Renal pelvis (tissue), 12 donors: Measurements from ENCODE around the gene REG1A. TPM values are rescaled to one million over a fixed set of nuclear protein-coding genes. Genes with fewer than 3 reads are reported as not detected.

Source experiments
- DNase-seq: peaks from one replicate; pipeline ENCODE4 v3.0.0-alpha.2; 2013
- long read RNA-seq, 16 experiments: transcript quantifications; one replicate each; lab custom pipeline, GENCODE V29; 2026
- polyA plus RNA-seq, 3 donors: library from polyadenylated mRNA; unstranded; fragments of 120-200 nt; gene quantifications; one replicate each; pipeline ENCODE4 v1.2.1, GENCODE V29; 2013; ENCODE audit not compliant: insufficient read length in 3 of 3

REG1A gene
- polyA plus RNA-seq: not detected
- long read RNA-seq, donor 1: 0 reads
- long read RNA-seq, donor 2: 0 reads
- long read RNA-seq, donor 3: 0 reads
- long read RNA-seq, donor 4: 0 reads
- long read RNA-seq, donor 5: 0 reads
- long read RNA-seq, donor 6: 0 reads
- long read RNA-seq, donor 7: 0 reads
- long read RNA-seq, donor 8: 0 reads
- long read RNA-seq, donor 9: 0 reads
- long read RNA-seq, donor 10: 0 reads
- long read RNA-seq, donor 11: 0 reads
- long read RNA-seq, donor 12: 0 reads
- long read RNA-seq, donor 13: 0 reads
- long read RNA-seq, donor 14: 0 reads
- long read RNA-seq, donor 15: 0 reads
- long read RNA-seq, donor 16: 0 reads

GRCh38 chr2:79120194-79120713, at the start of gene REG1A:
TSS of gene REG1A (plus strand) at chr2:79120488. CDS start at chr2:79120862, 374 bp downstream.
- DNase-seq: no peak

DNA sequence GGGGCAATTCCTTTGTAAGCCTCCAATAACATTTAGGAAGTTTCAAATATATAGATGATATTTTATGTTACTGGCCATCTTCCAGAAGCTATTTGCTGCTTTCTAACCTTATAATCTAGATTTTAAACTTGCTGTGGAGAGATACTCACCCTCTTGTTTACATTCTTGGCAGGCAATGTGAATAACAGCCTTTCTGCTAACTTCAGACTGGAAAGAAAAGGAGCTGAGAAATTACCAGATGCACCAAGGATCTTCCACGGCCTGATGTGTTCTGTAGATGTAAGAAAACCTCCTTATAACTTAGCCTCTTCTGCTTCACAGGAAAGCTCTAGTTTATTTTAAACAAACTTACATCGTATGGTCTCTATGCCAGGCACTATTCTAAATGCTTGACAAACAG, 49.2 kb upstream of the REG1A start:
- DNase-seq: no peak

DNA sequence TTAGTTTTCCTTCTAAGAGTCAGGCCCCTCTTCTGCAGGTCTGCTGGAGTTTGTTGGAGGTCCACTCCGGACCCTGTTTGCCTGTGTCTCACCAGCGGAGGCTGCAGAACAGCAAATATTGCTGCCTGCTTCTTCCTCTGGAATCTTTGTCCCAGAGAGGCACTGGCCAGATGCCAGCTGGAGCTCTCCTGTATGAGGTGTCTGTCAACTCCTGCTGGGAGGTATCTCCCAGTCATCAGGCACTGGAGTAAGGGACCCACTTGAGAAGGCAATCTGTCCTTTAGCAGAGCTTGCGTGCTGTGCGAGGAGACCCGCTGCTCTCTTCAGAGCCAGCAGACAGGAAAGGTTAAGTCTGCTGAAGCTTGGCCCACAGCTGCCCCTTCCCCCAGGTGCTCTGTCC, 37.3 kb upstream of the REG1A start:
- no peak for DNase-seq

DNA sequence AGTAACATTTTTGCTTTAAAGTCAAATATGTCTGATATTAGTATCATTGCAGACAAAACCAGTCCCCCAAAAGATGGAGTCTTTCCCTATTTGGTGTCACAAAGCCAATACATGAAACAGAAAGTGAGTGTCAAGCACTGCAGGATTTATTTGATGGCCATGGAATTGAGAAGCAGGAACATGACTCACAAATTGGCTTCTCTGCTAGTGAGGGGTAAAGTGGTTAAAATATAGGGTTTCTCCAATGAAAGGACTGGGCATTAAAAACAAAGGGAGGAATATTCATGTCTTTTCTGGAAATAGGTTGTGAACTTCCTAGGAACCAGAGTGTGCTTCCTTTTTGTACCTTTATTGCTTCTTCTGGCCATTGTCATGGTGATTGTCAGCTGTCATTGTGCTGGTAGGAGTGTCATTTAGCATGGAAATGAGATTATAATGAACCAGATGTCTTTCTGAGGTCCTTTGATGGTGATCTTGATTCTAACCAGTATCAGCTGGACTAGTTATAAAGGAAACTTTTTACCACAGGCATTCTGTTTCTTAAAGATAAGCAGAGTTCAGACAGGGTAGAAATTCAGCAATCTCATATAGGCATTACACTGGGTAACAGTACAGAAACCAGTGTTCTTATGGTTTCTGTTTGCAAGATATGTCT, 36.6 kb upstream of the REG1A start:
- DNase-seq: no peak

- no peak for DNase-seq
Observed at GRCh38 chr2:79084495-79085135, 35.7 kb upstream of the REG1A start.

DNA sequence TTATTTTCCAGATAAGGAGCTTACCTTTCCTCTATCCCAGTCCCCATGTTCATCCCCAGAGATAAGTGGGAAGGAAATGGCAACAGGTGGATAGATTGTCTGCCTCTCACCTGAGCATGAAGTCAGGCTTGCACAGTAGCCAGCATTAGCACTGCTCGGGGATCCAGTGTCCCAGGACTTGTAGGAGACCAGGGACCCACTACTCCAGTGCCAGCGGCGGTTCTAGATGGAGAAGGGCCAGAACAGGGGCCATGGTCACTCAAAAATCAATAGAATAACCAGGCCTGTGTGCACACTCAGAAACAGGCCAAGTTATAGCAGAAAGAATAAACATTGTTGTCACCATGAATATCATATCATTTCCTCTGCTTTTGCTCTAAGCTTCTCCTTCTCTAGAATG, 34.9 kb upstream of the REG1A start:
- DNase-seq: no peak

- no peak for DNase-seq
Observed at GRCh38 chr2:79086255-79086654, 34.0 kb upstream of the REG1A start.

DNA sequence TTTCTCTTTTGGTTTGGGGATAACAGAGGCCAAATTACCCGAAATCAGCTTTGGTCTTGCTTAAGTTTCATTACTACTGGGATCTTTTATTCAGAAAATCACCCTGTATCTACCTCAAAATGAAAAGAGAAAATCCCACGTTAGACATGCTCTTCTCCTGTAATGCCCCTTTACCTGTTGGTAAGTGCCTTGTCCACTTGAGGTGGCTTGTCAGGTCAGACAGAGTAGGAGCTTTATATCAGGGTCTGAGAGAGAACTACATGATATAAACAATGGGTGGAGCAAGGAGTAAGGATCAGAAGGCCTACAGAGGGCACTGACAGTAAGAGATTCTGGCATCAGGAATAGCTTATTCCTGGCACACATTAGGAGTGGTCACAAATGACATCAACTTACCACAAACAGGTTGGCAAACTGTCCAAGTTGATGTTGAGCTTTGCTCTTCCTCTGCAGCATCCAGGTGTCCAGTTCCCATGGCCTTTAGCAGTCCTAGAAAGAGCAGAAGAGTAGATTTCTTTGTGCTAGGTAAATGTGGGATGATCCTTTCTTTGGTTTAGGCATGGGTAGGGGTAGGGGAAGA, 32.4 kb upstream of the REG1A start, which contains the start of gene REG1B:
Gene REG1B, minus strand, starts transcription at position 209 of the 580 bp plus-strand sequence. CDS start 381 bp downstream, outside the sequence.
- DNase-seq: no peak

DNA sequence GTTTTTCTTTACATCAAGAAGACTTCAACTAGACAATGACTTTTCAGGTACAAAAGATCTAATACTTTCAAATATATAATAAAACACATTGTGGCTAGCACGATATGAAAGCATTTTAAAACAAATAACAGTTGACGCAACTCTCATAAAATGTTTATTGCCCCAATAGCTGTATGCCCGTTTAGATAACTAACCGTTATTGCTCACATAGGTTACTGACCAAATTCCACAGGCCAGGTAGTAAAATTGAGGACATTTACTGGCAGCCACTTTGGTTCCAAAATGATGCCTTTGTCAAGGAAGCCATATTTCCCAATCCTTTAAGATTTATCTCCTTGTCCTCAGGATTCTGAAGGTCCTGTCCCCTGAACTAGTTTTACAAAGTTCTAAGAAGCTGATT, 29.6 kb upstream of the REG1A start:
- DNase-seq: no peak

- no peak for DNase-seq
Observed at GRCh38 chr2:79097843-79098242, 22.4 kb upstream of the REG1A start.

GRCh38 chr2:79099140-79099686, 21.1 kb upstream of the REG1A start:
- DNase-seq: no peak

- no peak for DNase-seq
Observed at GRCh38 chr2:79100285-79100684, 20.0 kb upstream of the REG1A start.

GRCh38 chr2:79101024-79101423, 19.3 kb upstream of the REG1A start:
- no peak for DNase-seq

- no peak for DNase-seq
Observed at GRCh38 chr2:79103214-79103613, 17.1 kb upstream of the REG1A start.

GRCh38 chr2:79105259-79105658, 15.0 kb upstream of the REG1A start:
- DNase-seq: no peak

DNA sequence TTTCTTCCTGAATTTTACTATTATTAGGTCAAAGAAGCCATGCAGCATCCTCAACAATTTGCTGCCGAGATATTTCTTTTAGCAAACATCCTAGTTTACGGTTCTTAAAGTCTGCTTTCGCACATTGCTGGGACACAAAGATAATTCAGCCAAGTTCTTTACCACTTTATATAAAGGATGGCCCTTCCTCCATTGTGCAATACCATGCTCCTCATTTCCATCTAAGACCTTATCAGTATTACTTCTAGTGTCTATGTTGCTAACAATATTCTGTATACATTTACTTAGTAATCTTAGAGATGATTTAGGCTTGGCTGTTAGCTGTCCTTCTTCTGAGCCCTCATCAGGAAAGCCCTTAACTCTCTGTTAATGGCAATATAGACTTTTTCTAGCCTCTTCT, 8.0 kb upstream of the REG1A start:
- no peak for DNase-seq

DNA sequence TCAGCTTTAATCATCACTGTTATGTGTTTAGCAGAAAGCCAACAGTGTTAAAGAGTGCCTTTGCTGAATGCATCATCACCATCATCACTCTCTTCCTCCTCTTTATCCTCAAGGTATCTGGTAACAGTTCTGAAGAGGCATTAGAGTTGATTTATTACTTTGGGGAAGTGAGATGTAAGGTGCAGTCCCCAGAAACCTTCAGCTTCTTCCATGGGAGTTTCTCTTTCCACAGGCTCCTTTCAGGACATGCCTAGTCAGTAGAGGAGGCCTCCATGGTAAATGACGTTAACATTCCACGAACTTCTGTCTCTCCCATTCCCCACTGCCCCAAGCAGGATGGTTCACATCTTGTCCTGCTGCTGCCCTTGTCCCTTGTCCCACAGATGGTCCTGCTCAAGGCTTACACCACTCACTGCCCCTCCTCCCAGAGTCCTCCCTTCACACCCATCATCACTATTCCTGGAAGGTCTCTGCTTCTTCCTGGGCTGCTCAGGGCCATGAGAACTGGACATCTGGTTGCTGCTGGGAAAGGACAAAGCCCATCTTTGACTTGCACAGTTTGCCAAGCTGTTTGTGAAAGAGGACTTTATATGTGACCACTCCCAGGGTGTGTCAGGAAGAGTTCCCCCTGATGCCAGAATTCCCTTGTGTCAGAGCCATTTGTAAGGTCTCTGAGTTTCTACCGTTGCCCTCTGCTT, 5.3 kb upstream of the REG1A start:
- no peak for DNase-seq

GRCh38 chr2:79116997-79117928, 3.0 kb upstream of the REG1A start:
- no peak for DNase-seq

- no peak for DNase-seq
Observed at GRCh38 chr2:79122676-79123075, 2.4 kb downstream of the REG1A start.
